ENCODE results near the gene AFF3. TPM values are rescaled to one million over a fixed set of nuclear protein-coding genes. Genes with fewer than 3 reads are reported as not detected.

Gene AFF3
- total RNA-seq, 1 experiment from 2014 or later = 4.2 TPM

- in situ Hi-C loops (cut with HindIII; ENCODE audit: low pct_unique_long_range_greater_than_20kb, low sequenced_read_pairs) = no loop called here
- DNase-seq (ENCODE audit: low read depth, low spot score) = no peak
These were observed 289.9 kb downstream of the AFF3 start for GRCh38 chr2:99852376-99852934.

- DNase-seq (ENCODE audit: low read depth, low spot score) = no peak
- in situ Hi-C loops (cut with HindIII; ENCODE audit: low pct_unique_long_range_greater_than_20kb, low sequenced_read_pairs) = no loop called here
These were observed 290.6 kb downstream of the AFF3 start for GRCh38 chr2:99851811-99852210.

GRCh38 chr2:99851089-99851488 is 291.3 kb downstream of the AFF3 start:
- in situ Hi-C loops (cut with HindIII; ENCODE audit: low pct_unique_long_range_greater_than_20kb, low sequenced_read_pairs) = no loop called here
- no peak for DNase-seq (ENCODE audit: low read depth, low spot score)

- in situ Hi-C loops (cut with HindIII; ENCODE audit: low pct_unique_long_range_greater_than_20kb, low sequenced_read_pairs) = no loop called here
- DNase-seq (ENCODE audit: low read depth, low spot score) = no peak
These were observed 292.2 kb downstream of the AFF3 start for GRCh38 chr2:99850084-99850710.

- in situ Hi-C loops (cut with HindIII; ENCODE audit: low pct_unique_long_range_greater_than_20kb, low sequenced_read_pairs) = no loop called here
- DNase-seq (ENCODE audit: low read depth, low spot score) = no peak
These were observed 295.8 kb downstream of the AFF3 start for GRCh38 chr2:99846462-99847107.

- in situ Hi-C loops (cut with HindIII; ENCODE audit: low pct_unique_long_range_greater_than_20kb, low sequenced_read_pairs) = no loop called here
- DNase-seq (ENCODE audit: low read depth, low spot score) = no peak
These were observed 297.1 kb downstream of the AFF3 start for GRCh38 chr2:99845296-99845695.

GRCh38 chr2:99842451-99842850 is 299.9 kb downstream of the AFF3 start:
- DNase-seq (ENCODE audit: low read depth, low spot score) = no peak
- in situ Hi-C loops (cut with HindIII; ENCODE audit: low pct_unique_long_range_greater_than_20kb, low sequenced_read_pairs) = no loop called here

GRCh38 chr2:99841749-99842148 is 300.6 kb downstream of the AFF3 start:
- no peak for DNase-seq (ENCODE audit: low read depth, low spot score)
- in situ Hi-C loops (cut with HindIII; ENCODE audit: low pct_unique_long_range_greater_than_20kb, low sequenced_read_pairs) = no loop called here

- in situ Hi-C loops (cut with HindIII; ENCODE audit: low pct_unique_long_range_greater_than_20kb, low sequenced_read_pairs) = no loop called here
- no peak for DNase-seq (ENCODE audit: low read depth, low spot score)
These were observed 301.6 kb downstream of the AFF3 start for GRCh38 chr2:99840831-99841230.

GRCh38 chr2:99836690-99837605 is 305.4 kb downstream of the AFF3 start:
- in situ Hi-C loops (cut with HindIII; ENCODE audit: low pct_unique_long_range_greater_than_20kb, low sequenced_read_pairs) = no loop called here
- DNase-seq (ENCODE audit: low read depth, low spot score) = no peak

GRCh38 chr2:99834426-99834825 is 308.0 kb downstream of the AFF3 start:
- in situ Hi-C loops (cut with HindIII; ENCODE audit: low pct_unique_long_range_greater_than_20kb, low sequenced_read_pairs) = no loop called here
- peak; percentile 11 for DNase-seq (ENCODE audit: low read depth, low spot score)

- in situ Hi-C loops (cut with HindIII; ENCODE audit: low pct_unique_long_range_greater_than_20kb, low sequenced_read_pairs) = no loop called here
- no peak for DNase-seq (ENCODE audit: low read depth, low spot score)
These were observed 308.7 kb downstream of the AFF3 start for GRCh38 chr2:99833586-99834201.

- in situ Hi-C loops (cut with HindIII; ENCODE audit: low pct_unique_long_range_greater_than_20kb, low sequenced_read_pairs) = no loop called here
- DNase-seq (ENCODE audit: low read depth, low spot score) = peak; percentile 94
These were observed 309.5 kb downstream of the AFF3 start for GRCh38 chr2:99832926-99833325.

- in situ Hi-C loops (cut with HindIII; ENCODE audit: low pct_unique_long_range_greater_than_20kb, low sequenced_read_pairs) = no loop called here
- DNase-seq (ENCODE audit: low read depth, low spot score) = no peak
These were observed 310.6 kb downstream of the AFF3 start for GRCh38 chr2:99831772-99832171.

GRCh38 chr2:99827296-99827999 is 314.9 kb downstream of the AFF3 start:
- DNase-seq (ENCODE audit: low read depth, low spot score) = no peak
- in situ Hi-C loops (cut with HindIII; ENCODE audit: low pct_unique_long_range_greater_than_20kb, low sequenced_read_pairs) = no loop called here

GRCh38 chr2:99825630-99826029 is 316.8 kb downstream of the AFF3 start:
- in situ Hi-C loops (cut with HindIII; ENCODE audit: low pct_unique_long_range_greater_than_20kb, low sequenced_read_pairs) = no loop called here

GRCh38 chr2:99824758-99825157 is 317.6 kb downstream of the AFF3 start:
- in situ Hi-C loops (cut with HindIII; ENCODE audit: low pct_unique_long_range_greater_than_20kb, low sequenced_read_pairs) = no loop called here
- no peak for DNase-seq (ENCODE audit: low read depth, low spot score)

More at GRCh38 chr2:99825630-99826029, 316.8 kb downstream of the AFF3 start:
- no peak for DNase-seq (ENCODE audit: low read depth, low spot score)

All from SK-MEL-5 (cell line).